Superior temporal gyrus (tissue), 1 donor: ENCODE data around the gene AKR1E2.

Experiments used
- DNase-seq: peaks from one replicate; pipeline ENCODE4 v3.0.0-alpha.2; 2016; ENCODE audit errors: extremely low spot score

AKR1E2 gene

GRCh38 chr10:4845766-4846165, 19.8 kb downstream of the AKR1E2 start:
- DNase-seq, result no peak

GRCh38 chr10:4846775-4847174, 20.8 kb downstream of the AKR1E2 start:
- no peak for DNase-seq

GRCh38 chr10:4847561-4848355, 21.8 kb downstream of the AKR1E2 start:
- DNase-seq, result no peak

GRCh38 chr10:4848356-4849041, 22.5 kb downstream of the AKR1E2 start:
- DNase-seq, result no peak

GRCh38 chr10:4849042-4849402, 23.0 kb downstream of the AKR1E2 start:
- no peak for DNase-seq

- DNase-seq, result peak; percentile 97
Measured at GRCh38 chr10:4849555-4850242, 23.7 kb downstream of the AKR1E2 start.

GRCh38 chr10:4850397-4850796, 24.4 kb downstream of the AKR1E2 start:
- DNase-seq, result no peak

GRCh38 chr10:4851176-4851575, 25.2 kb downstream of the AKR1E2 start:
- DNase-seq, result no peak

- DNase-seq, result no peak
Measured at GRCh38 chr10:4851846-4852245, 25.8 kb downstream of the AKR1E2 start.

- DNase-seq, result no peak
Measured at GRCh38 chr10:4865945-4866661, 40.1 kb downstream of the AKR1E2 start.

- no peak for DNase-seq
Measured at GRCh38 chr10:4867109-4867519, 41.1 kb downstream of the AKR1E2 start.

GRCh38 chr10:4867520-4868356, 41.7 kb downstream of the AKR1E2 start:
- DNase-seq, result no peak

GRCh38 chr10:4868357-4868657, 42.3 kb downstream of the AKR1E2 start:
- DNase-seq, result no peak

GRCh38 chr10:4882704-4883078, 56.7 kb downstream of the AKR1E2 start:
- no peak for DNase-seq

- no peak for DNase-seq
Measured at GRCh38 chr10:4883079-4883739, 57.2 kb downstream of the AKR1E2 start.

GRCh38 chr10:4885162-4885561, 59.2 kb downstream of the AKR1E2 start:
- DNase-seq, result no peak

- DNase-seq, result no peak
Measured at GRCh38 chr10:4887501-4887900, 61.5 kb downstream of the AKR1E2 start.

- DNase-seq, result no peak
Measured at GRCh38 chr10:4888236-4888635, 62.2 kb downstream of the AKR1E2 start.

GRCh38 chr10:4889959-4890358, 64.0 kb downstream of the AKR1E2 start:
- no peak for DNase-seq

- DNase-seq, result no peak
Measured at GRCh38 chr10:4892681-4893080, 66.7 kb downstream of the AKR1E2 start.

GRCh38 chr10:4894335-4894734, 68.3 kb downstream of the AKR1E2 start:
- no peak for DNase-seq
